ENCODE data around the gene NGEF. TPM values are rescaled to one million over a fixed set of nuclear protein-coding genes. Genes with fewer than 3 reads are reported as not detected.

Gene NGEF
- total and polyA plus RNA-seq, 9 of the 15 experiments (the other 6 are each of a cell fraction or from before 2014, with no cell fraction given), result 0.07 to 0.17 (median 0.09) TPM; not detected in 6

- DNase-seq (ENCODE audit: extremely low read depth in 1 of 4, low spot score in 3 of 4) (no peak), ATAC-seq (no peak), FAIRE-seq (no peak)
- no peaks in the 10 kb centered on the region for H3K79me2 ChIP-seq (ENCODE audit: control insufficient read depth, insufficient read depth, low read length)
- H3K4me1 ChIP-seq (replicated peaks in 1 of 2; ENCODE audit: control insufficient read depth in 2 of 2, insufficient read depth in 2 of 2, low read length in 2 of 2), result no peaks in the 10 kb centered on the region
- no peaks in the 10 kb centered on the region for H3K9me1 ChIP-seq (ENCODE audit: control insufficient read depth, insufficient read depth, low read length)
- no peaks in the 10 kb centered on the region for H3K9me3 ChIP-seq (replicated peaks; ENCODE audit: control insufficient read depth, insufficient read depth, low read depth, low read length)
- 0% methylated on average over 1 of the region's 1 CpG for WGBS (ENCODE audit: insufficient coverage, low coverage, missing lambda C conversion rate)
- ChIA-PET POLR2A (no interaction called here), CTCF (ENCODE audit: low intra/inter-chr PET ratio) (no interaction called here)
- H3K4me3 ChIP-seq, result no peak overlapping the region
- no peak overlapping the region for H3K9ac ChIP-seq (ENCODE audit: insufficient read depth in 1 of 2, low read depth in 2 of 2, low read length in 2 of 2)
- TF ChIP-seq ZFP36 (IDR thresholded peaks at IDR 0.05; ENCODE audit: low read depth, low read length, partially characterized antibody), result peak; percentile 42
- no peak for TF ChIP-seq NR2F6 (CRISPR knock-in tag; IDR thresholded peaks at IDR 0.05)
- H3K27ac ChIP-seq (ENCODE audit: extremely low read depth, low read depth, low read length), result no peak overlapping the region
- intact Hi-C loops (cut with micrococcal nuclease), result no loop called here
- no peaks in the 10 kb centered on the region for H4K20me1 ChIP-seq (replicated peaks; ENCODE audit: control insufficient read depth, insufficient read depth, low read length)
- in situ Hi-C loops (cut with MboI), result no loop called here
- no TSS peak for BruUV-seq (replicated peaks)
- peaks cover 0 to 9% of the 10 kb centered on the region in 2 experiments; a peak in 2 of 5 replicates for H3K27me3 ChIP-seq (ENCODE audit: control insufficient read depth in 2 of 2, insufficient read depth in 2 of 2, low read length in 2 of 2)
- H2AFZ ChIP-seq (ENCODE audit: low read depth, low read length), result no peak overlapping the region
- H3K36me3 ChIP-seq (ENCODE audit: control insufficient read depth, insufficient read depth, low read length), result no peaks in the 10 kb centered on the region
- no peak overlapping the region for H3K4me2 ChIP-seq (ENCODE audit: insufficient read depth, low read length)
These were observed 49.1 kb downstream of the NGEF start for GRCh38 chr2:232963913-232964312.

GRCh38 chr2:232960862-232961261 is 52.2 kb downstream of the NGEF start:
- intact Hi-C loops (cut with micrococcal nuclease), result no loop called here
- Histone ChIP-seq H4K20me1 (replicated peaks; ENCODE audit: control insufficient read depth, insufficient read depth, low read length) (no peaks in the 10 kb centered on the region), H3K27me3 (ENCODE audit: control insufficient read depth in 2 of 2, insufficient read depth in 2 of 2, low read length in 2 of 2) (peaks cover 0 to 13% of the 10 kb centered on the region in 2 experiments; a peak in 3 of 5 replicates), H3K79me2 (ENCODE audit: control insufficient read depth, insufficient read depth, low read length) (no peaks in the 10 kb centered on the region), H3K36me3 (ENCODE audit: control insufficient read depth, insufficient read depth, low read length) (no peaks in the 10 kb centered on the region), H3K4me3 (no peak overlapping the region), H3K4me1 (replicated peaks in 1 of 2; ENCODE audit: control insufficient read depth in 2 of 2, insufficient read depth in 2 of 2, low read length in 2 of 2) (no peaks in the 10 kb centered on the region), H2AFZ (ENCODE audit: low read depth, low read length) (no peak overlapping the region), H3K4me2 (ENCODE audit: insufficient read depth, low read length) (no peak overlapping the region), H3K9ac (ENCODE audit: insufficient read depth in 1 of 2, low read depth in 2 of 2, low read length in 2 of 2) (no peak overlapping the region), H3K27ac (ENCODE audit: extremely low read depth, low read depth, low read length) (no peak overlapping the region), H3K9me3 (replicated peaks; ENCODE audit: control insufficient read depth, insufficient read depth, low read depth, low read length) (no peaks in the 10 kb centered on the region), H3K9me1 (ENCODE audit: control insufficient read depth, insufficient read depth, low read length) (no peaks in the 10 kb centered on the region)
- no peak for FAIRE-seq
- ATAC-seq, result no peak
- ChIA-PET POLR2A (no interaction called here), CTCF (ENCODE audit: low intra/inter-chr PET ratio) (no interaction called here)
- no TSS peak for BruUV-seq (replicated peaks)
- no peak for DNase-seq (ENCODE audit: extremely low read depth in 1 of 4, low spot score in 3 of 4)
- in situ Hi-C loops (cut with MboI), result no loop called here
- 0% methylated on average over 2 of the region's 2 CpGs for WGBS (ENCODE audit: insufficient coverage, low coverage, missing lambda C conversion rate)
- TF ChIP-seq MECOM (CRISPR knock-in tag; IDR thresholded peaks at IDR 0.05) (no peak), CHD1 (IDR thresholded peaks at IDR 0.05; ENCODE audit: low read length) (no peak), ZNF318 (IDR thresholded peaks at IDR 0.05; ENCODE audit: borderline replicate concordance in 1 of 2, low read depth in 1 of 2) (no peak), NRF1 (conservative IDR thresholded peaks at IDR 0.05 in 1 of 2, IDR thresholded peaks at IDR 0.05 in 1 of 2) (no peak), ESRRA (IDR thresholded peaks at IDR 0.05; ENCODE audit: borderline replicate concordance, low read depth) (no peak), ZFP36 (IDR thresholded peaks at IDR 0.05; ENCODE audit: low read depth, low read length, partially characterized antibody) (no peak)

Measured in K562 (cell line).